IMR-90 (cell line): Measurements from ENCODE around the gene RPLP1. TPM values are rescaled to one million over a fixed set of nuclear protein-coding genes. Genes with fewer than 3 reads are reported as not detected.

Experiments
- ATAC-seq: fragments of 200-7000 bp; cut with Tn5 transposase; 2 replicates; pipeline ENCODE4 v1.9.1; 2020; ENCODE audit warnings: low read depth, mild to moderate bottlenecking, moderate library complexity
- BruUV-seq: library from RNA; stranded (reverse); fragments of 400-500 nt; replicated peaks from 2 replicates; lab custom pipeline; 2021; lab: Mats Ljungman, UMichigan
- CTCF ChIA-PET: fragments of 300-600 bp; formaldehyde crosslinking; extraction: SDS; loops from one replicate; lab custom pipeline; 2021; ENCODE audit warnings: antibody characterized with exemption; lab: Yijun Ruan, JAX
- POLR2A ChIA-PET: fragments of 300-600 bp; sonication (Branson Sonifier 250); formaldehyde crosslinking; loops from one replicate; lab custom pipeline; 2022; ENCODE audit warnings: antibody characterized with exemption; ENCODE audit not compliant: unreplicated experiment; lab: Charles Lee
- DNase-seq: peaks from one replicate; pipeline ENCODE4 v3.0.0; 2013
- H2AFZ ChIP-seq: replicated peaks from 2 replicates; pipeline ENCODE3; 2013; ENCODE audit warnings: low read length, mild to moderate bottlenecking; ENCODE audit not compliant: poor library complexity
- H2AK5ac ChIP-seq: 2 replicates; pipeline ENCODE4 v1.6.1; 2013; ENCODE audit warnings: low read depth, low read length, inconsistent platforms
- H2AK9ac ChIP-seq: replicated peaks from 2 replicates; pipeline ENCODE3; 2013; ENCODE audit warnings: mild to moderate bottlenecking, low read depth, low read length, moderate library complexity; ENCODE audit not compliant: poor library complexity
- H2BK120ac ChIP-seq: 2 replicates; pipeline ENCODE4 v1.6.1; 2013; ENCODE audit warnings: low read depth, low read length, inconsistent platforms
- H2BK15ac ChIP-seq: 3 replicates; pipeline ENCODE4 v1.6.1; 2013; ENCODE audit warnings: low read depth, low read length, inconsistent platforms
- H2BK20ac ChIP-seq: 2 replicates; pipeline ENCODE4 v1.6.1; 2013; ENCODE audit warnings: low read depth, mild to moderate bottlenecking, inconsistent platforms, low read length, moderate library complexity
- H2BK5ac ChIP-seq: 2 replicates; pipeline ENCODE4 v1.6.1; 2013; ENCODE audit warnings: mild to moderate bottlenecking, low read depth, low read length, inconsistent platforms; ENCODE audit not compliant: poor library complexity, severe bottlenecking
- H3K14ac ChIP-seq: replicated peaks from 2 replicates; pipeline ENCODE4 v1.6.1; 2013; ENCODE audit warnings: low read depth, low read length, inconsistent platforms
- H3K18ac ChIP-seq: 2 replicates; pipeline ENCODE4 v1.6.1; 2013; ENCODE audit warnings: low read depth, low read length, control low read depth
- H3K23ac ChIP-seq: 2 replicates; pipeline ENCODE4 v1.6.1; 2013; ENCODE audit warnings: low read depth, low read length, inconsistent platforms
- H3K27ac ChIP-seq: 2 replicates; pipeline ENCODE4 v1.5.1; 2013; ENCODE audit warnings: mild to moderate bottlenecking, control low read depth, low read length; ENCODE audit not compliant: insufficient read depth
- H3K27me3 ChIP-seq: 2 replicates; pipeline ENCODE4 v1.6.1; 2013; ENCODE audit warnings: low read length; ENCODE audit not compliant: control insufficient read depth, insufficient read depth
- H3K36me3 ChIP-seq: 2 replicates; pipeline ENCODE4 v1.6.1; 2013; ENCODE audit warnings: low read length, mixed read lengths; ENCODE audit not compliant: control insufficient read depth, insufficient read depth
- H3K4ac ChIP-seq: 2 replicates; pipeline ENCODE4 v1.6.1; 2013; ENCODE audit warnings: low read depth, low read length, inconsistent platforms
- H3K4me1 ChIP-seq: 2 replicates; pipeline ENCODE4 v1.6.1; 2013; ENCODE audit warnings: low read length, mixed read lengths; ENCODE audit not compliant: control insufficient read depth, insufficient read depth
- H3K4me2 ChIP-seq: 2 replicates; pipeline ENCODE4 v1.6.1; 2013; ENCODE audit warnings: low read depth, mild to moderate bottlenecking, control low read depth, low read length, moderate library complexity
- H3K4me3 ChIP-seq: 2 replicates; pipeline ENCODE4 v1.5.1; 2013; ENCODE audit warnings: low read depth, mild to moderate bottlenecking, control low read depth, low read length, moderate library complexity; ENCODE audit not compliant: insufficient read depth
- H3K56ac ChIP-seq: 2 replicates; pipeline ENCODE4 v1.6.1; 2013; ENCODE audit warnings: low read length, inconsistent platforms; ENCODE audit not compliant: insufficient read depth; ENCODE audit errors: extremely low read depth
- H3K79me1 ChIP-seq, 2 experiments: 2 replicates each; pipeline ENCODE4 v1.6.1; 2013; ENCODE audit warnings: low read length in 2 of 2, inconsistent platforms in 1 of 2, low read depth in 1 of 2
- H3K9ac ChIP-seq: 2 replicates; pipeline ENCODE4 v1.6.1; 2013; ENCODE audit warnings: low read depth, low read length, control low read depth
- H3K9me1 ChIP-seq: 2 replicates; pipeline ENCODE4 v1.6.1; 2013; ENCODE audit warnings: low read length, inconsistent platforms; ENCODE audit not compliant: insufficient read depth
- H3K9me3 ChIP-seq: 2 replicates; pipeline ENCODE4 v1.6.1; 2013; ENCODE audit warnings: low read length; ENCODE audit not compliant: control insufficient read depth, insufficient read depth
- H4K20me1 ChIP-seq: 2 replicates; pipeline ENCODE4 v1.6.1; 2013; ENCODE audit warnings: low read length, inconsistent platforms; ENCODE audit not compliant: insufficient read depth
- H4K5ac ChIP-seq: 2 replicates; pipeline ENCODE4 v1.6.1; 2013; ENCODE audit warnings: mild to moderate bottlenecking, low read depth, low read length, control low read depth
- H4K8ac ChIP-seq, 2 experiments: 2 replicates each; pipeline ENCODE4 v1.6.1; 2013; ENCODE audit warnings: low read depth in 2 of 2, low read length in 2 of 2, control low read depth in 1 of 2, inconsistent platforms in 1 of 2
- H4K91ac ChIP-seq: 2 replicates; pipeline ENCODE4 v1.6.1; 2013; ENCODE audit warnings: low read depth, low read length, inconsistent platforms; ENCODE audit not compliant: insufficient read depth
- BHLHE40 ChIP-seq: fragments of 150-350 bp; IDR thresholded peaks from 2 replicates; pipeline ENCODE4 v1.6.1; 2016; ENCODE audit warnings: mild to moderate bottlenecking, low read depth, low read length
- CEBPB ChIP-seq: IDR thresholded peaks from 2 replicates; pipeline ENCODE4 v1.6.1; 2012; ENCODE audit warnings: low read depth, low read length, improper control_type of control experiment
- CHD1 ChIP-seq: IDR thresholded peaks from 2 replicates; pipeline ENCODE4 v1.6.1; 2012; ENCODE audit warnings: low read depth, low read length, improper control_type of control experiment
- ELK1 ChIP-seq: fragments of 150-350 bp; IDR thresholded peaks from 2 replicates; pipeline ENCODE4 v1.6.1; 2016; ENCODE audit warnings: low read depth, mild to moderate bottlenecking, low read length, moderate library complexity, borderline replicate concordance
- FOS ChIP-seq: fragments of 150-350 bp; IDR thresholded peaks from 2 replicates; pipeline ENCODE4 v1.6.1; 2016; ENCODE audit warnings: low read depth, low read length
- MAFK ChIP-seq: IDR thresholded peaks from 2 replicates; pipeline ENCODE4 v1.6.1; 2012; ENCODE audit warnings: low read depth, low read length, improper control_type of control experiment
- MAZ ChIP-seq: IDR thresholded peaks from 2 replicates; pipeline ENCODE4 v1.6.1; 2012; ENCODE audit warnings: low read depth, mild to moderate bottlenecking, low read length, improper control_type of control experiment, moderate library complexity, borderline replicate concordance
- MXI1 ChIP-seq: IDR thresholded peaks from 2 replicates; pipeline ENCODE4 v1.6.1; 2012; ENCODE audit warnings: low read depth, mild to moderate bottlenecking, low read length, moderate library complexity, borderline replicate concordance
- NFE2L2 ChIP-seq: fragments of 150-350 bp; IDR thresholded peaks from 2 replicates; pipeline ENCODE4 v1.6.1; 2016; ENCODE audit warnings: low read depth, mild to moderate bottlenecking, low read length
- POLR2A ChIP-seq: IDR thresholded peaks from 2 replicates; pipeline ENCODE4 v1.6.1; 2012; ENCODE audit warnings: mild to moderate bottlenecking, low read depth, low read length
- RAD21 ChIP-seq: IDR thresholded peaks from 2 replicates; pipeline ENCODE4 v1.6.1; 2012; ENCODE audit warnings: low read length, improper control_type of control experiment
- RCOR1 ChIP-seq: IDR thresholded peaks from 2 replicates; pipeline ENCODE4 v1.6.1; 2012; ENCODE audit warnings: mild to moderate bottlenecking, low read length, improper control_type of control experiment; ENCODE audit not compliant: insufficient replicate concordance
- RFX5 ChIP-seq: IDR thresholded peaks from 2 replicates; pipeline ENCODE4 v1.8.0; 2012; ENCODE audit warnings: low read depth, mild to moderate bottlenecking, low read length, moderate library complexity
- SMC3 ChIP-seq: fragments of 150-350 bp; IDR thresholded peaks from 2 replicates; pipeline ENCODE4 v1.6.1; 2016; ENCODE audit warnings: low read depth, mild to moderate bottlenecking, antibody characterized with exemption, low read length, moderate library complexity
- USF2 ChIP-seq: fragments of 150-350 bp; IDR thresholded peaks from 2 replicates; pipeline ENCODE4 v1.6.1; 2017; ENCODE audit warnings: mild to moderate bottlenecking, antibody characterized with exemption, low read length, low read depth
- WGBS, 2 experiments: methylation state at CpG; one replicate each; pipeline versions ENCODE4 v1.1.5 to v1.1.7; 2013; ENCODE audit warnings: missing lambda C conversion rate in 2 of 2; ENCODE audit not compliant: insufficient read length in 1 of 2; ENCODE audit errors: extremely low coverage in 2 of 2; 5-methylcytosine and 5-hydroxymethylcytosine counted together
- dilution Hi-C: fragments of 300-500 bp; cut with HindIII; formaldehyde crosslinking; loops from one replicate; pipeline ENCODE4 v1.14.3; 2018; ENCODE audit warnings: low sequenced_read_pairs; ENCODE audit not compliant: unreplicated experiment
- in situ Hi-C: fragments of 300-500 bp; cut with MboI; formaldehyde crosslinking; loops from 3 replicates; pipeline ENCODE4 v1.14.3; 2019; ENCODE audit warnings: low sequenced_read_pairs, inconsistent platforms, mixed read lengths
- intact Hi-C: fragments of 100-400 bp; cut with micrococcal nuclease; formaldehyde crosslinking; loops from 2 replicates; pipeline ENCODE4 v1.10.0; 2022
- polyA plus RNA-seq, 3 experiments: library from polyadenylated mRNA; depleted of rRNA; stranded (reverse); fragments of >200 nt; gene quantifications; 2 replicates each; pipeline ENCODE4 v1.2.3, GENCODE V29; 2012; ENCODE audit warnings: low replicate concordance in 1 of 3
- total RNA-seq: library from RNA; depleted of rRNA; stranded (reverse); fragments of >200 nt; gene quantifications from 2 replicates; pipeline ENCODE4 v1.2.3, GENCODE V29; 2012
- TF ChIP-seq, protein P1 (sequence below): conservative IDR thresholded peaks from 2 replicates; pipeline ENCODE4 v1.5.1; 2012; ENCODE audit warnings: mild to moderate bottlenecking, low read depth, low read length, improper control_type of control experiment

RPLP1 gene
- total and polyA plus RNA-seq, 2 of the 4 experiments (the other 2 are of a cell fraction): 97.0 to 1,440 TPM

- CTCF ChIA-PET: interaction anchor here (0.7 kb wide), 1 partner anchor 14 kb away, joined by 3 read pairs; no protein-coding TSS in a partner anchor
- dilution Hi-C loops: no loop called here
Measured at GRCh38 chr15:69467636-69468035, 15.0 kb downstream of the RPLP1 start.

More at GRCh38 chr15:69467636-69468035, 15.0 kb downstream of the RPLP1 start:
- TF ChIP-seq BHLHE40: no peak
- no peak for TF ChIP-seq RFX5
- TF ChIP-seq, protein P1, sequence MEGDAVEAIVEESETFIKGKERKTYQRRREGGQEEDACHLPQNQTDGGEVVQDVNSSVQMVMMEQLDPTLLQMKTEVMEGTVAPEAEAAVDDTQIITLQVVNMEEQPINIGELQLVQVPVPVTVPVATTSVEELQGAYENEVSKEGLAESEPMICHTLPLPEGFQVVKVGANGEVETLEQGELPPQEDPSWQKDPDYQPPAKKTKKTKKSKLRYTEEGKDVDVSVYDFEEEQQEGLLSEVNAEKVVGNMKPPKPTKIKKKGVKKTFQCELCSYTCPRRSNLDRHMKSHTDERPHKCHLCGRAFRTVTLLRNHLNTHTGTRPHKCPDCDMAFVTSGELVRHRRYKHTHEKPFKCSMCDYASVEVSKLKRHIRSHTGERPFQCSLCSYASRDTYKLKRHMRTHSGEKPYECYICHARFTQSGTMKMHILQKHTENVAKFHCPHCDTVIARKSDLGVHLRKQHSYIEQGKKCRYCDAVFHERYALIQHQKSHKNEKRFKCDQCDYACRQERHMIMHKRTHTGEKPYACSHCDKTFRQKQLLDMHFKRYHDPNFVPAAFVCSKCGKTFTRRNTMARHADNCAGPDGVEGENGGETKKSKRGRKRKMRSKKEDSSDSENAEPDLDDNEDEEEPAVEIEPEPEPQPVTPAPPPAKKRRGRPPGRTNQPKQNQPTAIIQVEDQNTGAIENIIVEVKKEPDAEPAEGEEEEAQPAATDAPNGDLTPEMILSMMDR: no peak
- no peak for TF ChIP-seq RAD21
- TF ChIP-seq MAFK: no peak
- no peak for TF ChIP-seq MAZ
- no peak for TF ChIP-seq CEBPB
- no peak for TF ChIP-seq RCOR1
- no peak for TF ChIP-seq USF2
- TF ChIP-seq ELK1: no peak
- TF ChIP-seq CHD1: no peak
- no peak for TF ChIP-seq SMC3
- TF ChIP-seq FOS: no peak
- TF ChIP-seq POLR2A: no peak
- TF ChIP-seq MXI1: no peak
- TF ChIP-seq NFE2L2: no peak
- Histone ChIP-seq H3K18ac (no peak overlapping the region), H3K4ac (no peak overlapping the region), H2BK5ac (no peak overlapping the region), H4K91ac (no peak overlapping the region), H3K4me3 (no peak overlapping the region), H3K56ac (no peak overlapping the region), H4K5ac (no peak overlapping the region), H4K8ac (no peak overlapping the region), H2AFZ (no peak overlapping the region), H2AK9ac (no peak overlapping the region), H2BK20ac (no peak overlapping the region), H3K36me3 (no peaks in the 10 kb centered on the region), H3K4me2 (no peak overlapping the region), H3K27ac (no peak overlapping the region), H3K27me3 (peaks cover 2% of the 10 kb centered on the region; the same call in 1 of the 2 replicates), H2BK15ac (no peak overlapping the region), H2BK120ac (no peak overlapping the region), H3K9me1 (peaks cover 5% of the 10 kb centered on the region), H3K9ac (no peak overlapping the region), H2AK5ac (0 out of 2 replicates have a peak overlapping the region, but pooled peaks have one; percentile 13), H3K14ac (no peak overlapping the region), H3K23ac (no peak overlapping the region), H3K4me1 (peaks cover 4% of the 10 kb centered on the region), H4K20me1 (no peaks in the 10 kb centered on the region; the same call in 1 of the 2 replicates), H3K79me1 (no peaks in the 10 kb centered on the region), H3K9me3 (no peaks in the 10 kb centered on the region)
- in situ Hi-C loops: no loop called here
- DNase-seq: no peak
- intact Hi-C loops: no loop called here
- no peak for ATAC-seq
- no TSS peak for BruUV-seq
- 85% methylated on average over 7 of the region's 11 CpGs; no CpG with 5 or more reads in 1 of the 2 experiments for WGBS, 2 experiments
- POLR2A ChIA-PET: no interaction called here
